GM10248 (cell line): ENCODE measurements around the gene NR1I2.

ENCODE experiments used
- CTCF ChIA-PET: fragments of 300-600 bp; sonication (Branson Sonifier 250); formaldehyde crosslinking; extraction: SDS; loops from one replicate; lab custom pipeline; 2021; ENCODE audit warnings: antibody characterized with exemption; lab: Yijun Ruan, JAX
- POLR2A ChIA-PET: fragments of 350-650 bp; sonication (Branson Sonifier 250); formaldehyde crosslinking; extraction: SDS; loops from one replicate; lab custom pipeline; 2020; ENCODE audit warnings: antibody characterized with exemption; lab: Yijun Ruan, JAX
- DNase-seq: peaks from one replicate; pipeline ENCODE4 v3.0.0; 2012; ENCODE audit errors: extremely low spot score
- TF ChIP-seq, protein P1 (sequence below): IDR thresholded peaks from 2 replicates; pipeline ENCODE4 v1.5.1; 2012; ENCODE audit warnings: mild to moderate bottlenecking, low read depth; ENCODE audit errors: extremely low read depth, missing control alignments, control extremely low read depth

NR1I2 gene

DNA sequence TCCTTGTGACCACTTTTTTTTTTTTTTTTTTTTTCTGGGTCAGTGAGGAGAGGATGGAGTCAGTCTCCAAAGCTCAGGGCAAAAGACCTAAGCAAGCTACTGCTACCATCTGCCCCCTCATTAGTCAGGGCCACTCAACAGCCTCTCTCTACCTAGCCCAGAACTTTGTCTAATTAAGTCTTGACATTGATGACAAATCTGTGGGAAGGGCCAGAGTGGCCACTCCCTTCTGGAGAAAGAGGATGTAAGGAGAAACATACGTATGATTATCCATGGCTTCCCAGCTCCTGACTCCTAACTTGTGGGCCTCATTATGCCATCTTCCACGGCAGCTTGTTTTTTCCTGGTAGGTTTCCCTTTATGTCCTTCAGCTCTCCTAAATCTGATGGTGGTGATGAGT, 37.9 kb downstream of the NR1I2 start:
- TF ChIP-seq, protein P1, sequence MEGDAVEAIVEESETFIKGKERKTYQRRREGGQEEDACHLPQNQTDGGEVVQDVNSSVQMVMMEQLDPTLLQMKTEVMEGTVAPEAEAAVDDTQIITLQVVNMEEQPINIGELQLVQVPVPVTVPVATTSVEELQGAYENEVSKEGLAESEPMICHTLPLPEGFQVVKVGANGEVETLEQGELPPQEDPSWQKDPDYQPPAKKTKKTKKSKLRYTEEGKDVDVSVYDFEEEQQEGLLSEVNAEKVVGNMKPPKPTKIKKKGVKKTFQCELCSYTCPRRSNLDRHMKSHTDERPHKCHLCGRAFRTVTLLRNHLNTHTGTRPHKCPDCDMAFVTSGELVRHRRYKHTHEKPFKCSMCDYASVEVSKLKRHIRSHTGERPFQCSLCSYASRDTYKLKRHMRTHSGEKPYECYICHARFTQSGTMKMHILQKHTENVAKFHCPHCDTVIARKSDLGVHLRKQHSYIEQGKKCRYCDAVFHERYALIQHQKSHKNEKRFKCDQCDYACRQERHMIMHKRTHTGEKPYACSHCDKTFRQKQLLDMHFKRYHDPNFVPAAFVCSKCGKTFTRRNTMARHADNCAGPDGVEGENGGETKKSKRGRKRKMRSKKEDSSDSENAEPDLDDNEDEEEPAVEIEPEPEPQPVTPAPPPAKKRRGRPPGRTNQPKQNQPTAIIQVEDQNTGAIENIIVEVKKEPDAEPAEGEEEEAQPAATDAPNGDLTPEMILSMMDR = no peak
- no peak for DNase-seq
- POLR2A ChIA-PET = no interaction called here
- CTCF ChIA-PET = interaction anchor here (0.7 to 2.2 kb wide), 10 partner anchors 9 to 739 kb away, joined by 3 to 10 read pairs (median 4); no protein-coding TSS in a partner anchor

DNA sequence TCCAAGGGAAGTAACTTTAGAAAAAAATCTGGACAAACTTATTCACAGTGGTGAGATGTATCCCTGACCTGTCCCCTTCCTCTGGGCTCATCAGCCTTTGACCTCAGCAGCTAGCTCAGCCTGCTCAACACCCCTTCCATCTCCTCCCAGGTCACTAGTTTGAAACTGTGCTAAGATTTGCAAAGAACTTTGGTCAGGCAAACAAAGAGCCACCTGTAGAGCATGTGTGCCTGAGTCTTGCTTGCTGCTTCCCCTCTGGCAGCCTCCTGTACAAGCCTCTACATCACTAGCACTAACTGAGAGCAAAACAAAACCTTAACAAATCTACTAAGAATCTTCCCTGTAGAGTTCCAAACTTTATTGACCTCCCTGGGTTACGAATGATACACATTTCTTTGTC, 43.9 kb downstream of the NR1I2 start:
- ChIA-PET CTCF (no interaction called here), POLR2A (no interaction called here)
- TF ChIP-seq, protein P1 = no peak
- no peak for DNase-seq

- TF ChIP-seq, protein P1 = no peak
- ChIA-PET CTCF (interaction anchor here (1.2 to 1.5 kb wide), 2 partner anchors 9 to 10 kb away, joined by 4 read pairs; no protein-coding TSS in a partner anchor), POLR2A (no interaction called here)
- DNase-seq = no peak
These were observed 45.1 kb downstream of the NR1I2 start for GRCh38 chr3:119826711-119827608.

- TF ChIP-seq, protein P1 = no peak
- ChIA-PET CTCF (interaction anchor here (1.1 to 3.0 kb wide), 4 partner anchors 8 to 19 kb away, joined by 3 to 15 read pairs (median 7); no protein-coding TSS in a partner anchor), POLR2A (no interaction called here)
- DNase-seq = no peak
These were observed 47.5 kb downstream of the NR1I2 start for GRCh38 chr3:119829420-119829819.

- CTCF ChIA-PET = interaction anchor here (0.9 to 3.0 kb wide), 3 partner anchors 9 to 16 kb away, joined by 3 to 15 read pairs (median 5); no protein-coding TSS in a partner anchor
- TF ChIP-seq, protein P1 = no peak
- POLR2A ChIA-PET = no interaction called here
- DNase-seq = no peak
These were observed 49.1 kb downstream of the NR1I2 start for GRCh38 chr3:119831022-119831421.

DNA sequence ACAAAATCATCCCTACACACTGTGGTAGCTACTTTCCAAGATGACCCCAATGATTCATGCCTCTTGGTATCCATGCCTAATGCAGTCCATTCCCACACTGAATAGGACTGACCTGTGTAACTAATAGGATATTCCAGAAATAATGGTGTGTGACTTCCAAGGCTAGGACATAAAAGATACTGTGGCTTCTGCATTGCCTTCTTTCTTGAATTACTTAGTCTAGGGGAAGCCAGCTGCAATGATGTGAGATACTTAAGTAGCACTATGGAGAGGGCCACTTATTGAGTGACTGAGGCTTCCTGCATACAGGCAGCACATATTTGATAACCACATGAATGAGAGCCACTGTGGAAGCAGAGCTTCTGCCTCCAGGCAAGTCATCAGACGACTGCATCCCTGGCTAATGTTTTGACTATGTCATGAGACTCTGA, 50.1 kb downstream of the NR1I2 start:
- ChIA-PET CTCF (interaction anchor here (0.9 to 3.0 kb wide), 3 partner anchors 12 to 241 kb away, joined by 3 to 15 read pairs (median 5); no protein-coding TSS in a partner anchor), POLR2A (no interaction called here)
- TF ChIP-seq, protein P1 = no peak
- no peak for DNase-seq
